Stimulated activated CD8-positive, alpha-beta memory T cell treated with anti-CD3 and anti-CD28 coated beads, Interleukin-7, amount 100 ng/mL, for 1 hour (primary cell): ENCODE results near the gene SPSB1.

Source experiments
- DNase-seq, 2 donors: peaks; one replicate each; pipeline ENCODE4 v3.0.0-alpha.2; 2020; ENCODE audit warnings: low read depth in 2 of 2

SPSB1 gene

GRCh38 chr1:9341301-9341845 lies 48.7 kb downstream of the SPSB1 start:
- no peak for DNase-seq

GRCh38 chr1:9343269-9343668 lies 50.6 kb downstream of the SPSB1 start:
- DNase-seq: no peak

- DNase-seq: no peak
Observed at GRCh38 chr1:9344426-9345200, 51.9 kb downstream of the SPSB1 start.

- DNase-seq: no peak
Observed at GRCh38 chr1:9345471-9345870, 52.8 kb downstream of the SPSB1 start.

GRCh38 chr1:9345922-9346321 lies 53.2 kb downstream of the SPSB1 start:
- DNase-seq: no peak

GRCh38 chr1:9346566-9346965 lies 53.9 kb downstream of the SPSB1 start:
- DNase-seq: no peak

GRCh38 chr1:9347095-9347850 lies 54.6 kb downstream of the SPSB1 start:
- no peak for DNase-seq

- no peak for DNase-seq
Observed at GRCh38 chr1:9349331-9349851, 56.7 kb downstream of the SPSB1 start.

GRCh38 chr1:9350013-9350908 lies 57.6 kb downstream of the SPSB1 start:
- no peak for DNase-seq

GRCh38 chr1:9350960-9351359 lies 58.3 kb downstream of the SPSB1 start:
- DNase-seq: no peak

GRCh38 chr1:9351654-9352271 lies 59.1 kb downstream of the SPSB1 start:
- no peak for DNase-seq

GRCh38 chr1:9352377-9353134 lies 59.9 kb downstream of the SPSB1 start:
- no peak for DNase-seq

GRCh38 chr1:9355503-9355902 lies 62.8 kb downstream of the SPSB1 start:
- no peak for DNase-seq

- no peak for DNase-seq
Observed at GRCh38 chr1:9356021-9356420, 63.3 kb downstream of the SPSB1 start.

- no peak for DNase-seq
Observed at GRCh38 chr1:9356829-9357466, 64.3 kb downstream of the SPSB1 start.

GRCh38 chr1:9357958-9358357 lies 65.3 kb downstream of the SPSB1 start:
- no peak for DNase-seq

GRCh38 chr1:9360371-9361064 lies 67.8 kb downstream of the SPSB1 start:
- DNase-seq: no peak

- DNase-seq: no peak
Observed at GRCh38 chr1:9361630-9362260, 69.1 kb downstream of the SPSB1 start.

- DNase-seq: no peak
Observed at GRCh38 chr1:9362488-9362887, 69.8 kb downstream of the SPSB1 start.
